MM.1S (cell line): ENCODE results near the gene FES.
"Not testable (repeated sequence)": the region's sequence is repeated elsewhere in the genome, so short reads cannot be mapped to it uniquely, and the experiment has no call there.

Source experiments
- EZH2 ChIP-seq: fragments of 300-600 bp; sonication (generic); optimal IDR thresholded peaks from 2 replicates; pipeline ENCODE3; 2017; ENCODE audit warnings: low read depth, mild to moderate bottlenecking, antibody characterized with exemption, low read length, mixed read lengths
- TF ChIP-seq, protein P1 (sequence below): fragments of 300-600 bp; sonication (generic); IDR thresholded peaks from 2 replicates; pipeline ENCODE4 v1.5.1; 2016; ENCODE audit warnings: antibody characterized with exemption, low read length, mixed read lengths

DNA sequence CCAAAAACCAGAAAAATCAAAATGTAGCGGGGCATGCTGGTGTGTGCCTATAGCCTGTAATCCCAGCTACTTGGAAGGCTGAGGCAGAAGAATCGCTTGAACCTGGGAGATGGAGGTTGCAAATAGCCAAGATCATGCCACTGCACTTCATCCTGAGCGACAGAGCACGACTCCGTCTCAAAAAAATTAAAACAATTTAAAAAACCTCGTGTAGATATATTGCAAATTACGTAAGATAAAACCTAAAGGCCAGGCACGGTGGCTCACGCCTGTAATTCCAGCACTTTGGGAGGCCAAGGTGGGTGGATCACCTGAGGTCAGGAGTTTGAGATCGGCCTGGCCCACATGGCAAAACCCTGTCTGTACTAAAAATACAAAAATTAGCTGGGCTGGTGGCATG is 42.5 kb downstream of the FES start:
- TF ChIP-seq, protein P1, sequence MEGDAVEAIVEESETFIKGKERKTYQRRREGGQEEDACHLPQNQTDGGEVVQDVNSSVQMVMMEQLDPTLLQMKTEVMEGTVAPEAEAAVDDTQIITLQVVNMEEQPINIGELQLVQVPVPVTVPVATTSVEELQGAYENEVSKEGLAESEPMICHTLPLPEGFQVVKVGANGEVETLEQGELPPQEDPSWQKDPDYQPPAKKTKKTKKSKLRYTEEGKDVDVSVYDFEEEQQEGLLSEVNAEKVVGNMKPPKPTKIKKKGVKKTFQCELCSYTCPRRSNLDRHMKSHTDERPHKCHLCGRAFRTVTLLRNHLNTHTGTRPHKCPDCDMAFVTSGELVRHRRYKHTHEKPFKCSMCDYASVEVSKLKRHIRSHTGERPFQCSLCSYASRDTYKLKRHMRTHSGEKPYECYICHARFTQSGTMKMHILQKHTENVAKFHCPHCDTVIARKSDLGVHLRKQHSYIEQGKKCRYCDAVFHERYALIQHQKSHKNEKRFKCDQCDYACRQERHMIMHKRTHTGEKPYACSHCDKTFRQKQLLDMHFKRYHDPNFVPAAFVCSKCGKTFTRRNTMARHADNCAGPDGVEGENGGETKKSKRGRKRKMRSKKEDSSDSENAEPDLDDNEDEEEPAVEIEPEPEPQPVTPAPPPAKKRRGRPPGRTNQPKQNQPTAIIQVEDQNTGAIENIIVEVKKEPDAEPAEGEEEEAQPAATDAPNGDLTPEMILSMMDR: not testable (repeated sequence)
- TF ChIP-seq EZH2: not testable (repeated sequence)
